Stimulated activated CD8-positive, alpha-beta memory T cell treated with anti-CD3 and anti-CD28 coated beads, Interleukin-7, amount 100 ng/mL, for 4 hours (primary cell): ENCODE results near the gene RNU5B-1.
"Not testable (repeated sequence)": the region's sequence is repeated elsewhere in the genome, so short reads cannot be mapped to it uniquely, and the experiment has no call there.

Experiments
- DNase-seq, 2 donors: peaks; one replicate each; pipeline ENCODE4 v3.0.0-alpha.2; 2020; ENCODE audit warnings: low read depth in 2 of 2

Gene RNU5B-1

DNA sequence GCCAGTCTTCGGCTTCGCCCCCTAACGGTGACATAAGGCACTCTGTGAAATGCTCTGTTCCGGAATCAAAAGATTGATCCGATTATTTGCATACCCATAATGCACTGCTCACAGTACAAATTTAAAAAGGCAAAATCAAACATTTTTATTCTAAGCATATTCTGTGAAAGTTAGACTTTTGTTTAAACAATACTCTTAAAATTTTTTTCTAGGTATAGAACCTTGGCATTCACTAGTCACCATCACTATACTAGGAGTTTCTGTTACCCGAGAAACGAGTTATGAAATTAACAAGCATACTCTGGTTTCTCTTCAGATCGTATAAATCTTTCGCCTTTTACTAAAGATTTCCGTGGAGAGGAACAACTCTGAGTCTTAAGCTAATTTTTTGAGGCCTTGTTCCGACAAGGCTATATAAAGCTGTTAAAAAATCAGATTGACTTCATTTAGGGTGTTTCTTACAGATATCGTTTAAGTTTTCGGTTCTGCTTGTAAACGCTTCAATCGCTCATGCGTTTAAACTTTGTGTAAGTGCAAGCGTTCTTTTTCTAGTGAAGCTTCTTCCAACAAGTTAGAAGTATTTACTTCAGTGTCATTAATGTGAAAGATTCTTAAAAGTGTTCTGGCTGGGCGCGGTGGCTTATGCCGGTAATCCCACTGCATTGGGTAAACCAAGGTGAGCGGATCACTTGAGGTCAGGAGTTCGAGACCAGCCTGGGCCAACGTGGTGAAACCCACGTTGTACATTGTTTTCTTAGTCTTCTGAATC is at the start of gene RNU5B-1:
RNU5B-1 (plus strand) TSS at position 297 of the 769 bp plus-strand sequence.
- DNase-seq: peak; percentile 62 to 71

DNA sequence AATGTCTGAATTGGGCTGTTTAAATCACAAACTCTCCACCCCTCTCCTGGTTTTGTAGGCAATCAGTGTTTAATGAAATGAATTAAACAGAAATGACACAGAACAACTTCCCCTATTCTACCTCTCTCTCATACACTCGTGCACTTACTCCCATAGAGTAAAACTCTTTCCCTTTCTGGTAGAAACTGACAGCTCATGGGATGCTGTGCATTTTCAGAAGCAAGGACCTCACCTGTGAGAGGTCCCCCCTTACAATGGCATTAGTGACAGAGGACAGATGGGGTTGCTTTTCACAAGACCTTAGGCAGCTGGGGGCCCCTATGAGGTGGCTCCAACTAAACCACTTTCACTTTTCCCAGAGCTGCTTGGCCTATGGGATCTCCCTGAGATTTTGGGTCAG is 49.7 kb upstream of the RNU5B-1 start:
- no peak for DNase-seq

DNA sequence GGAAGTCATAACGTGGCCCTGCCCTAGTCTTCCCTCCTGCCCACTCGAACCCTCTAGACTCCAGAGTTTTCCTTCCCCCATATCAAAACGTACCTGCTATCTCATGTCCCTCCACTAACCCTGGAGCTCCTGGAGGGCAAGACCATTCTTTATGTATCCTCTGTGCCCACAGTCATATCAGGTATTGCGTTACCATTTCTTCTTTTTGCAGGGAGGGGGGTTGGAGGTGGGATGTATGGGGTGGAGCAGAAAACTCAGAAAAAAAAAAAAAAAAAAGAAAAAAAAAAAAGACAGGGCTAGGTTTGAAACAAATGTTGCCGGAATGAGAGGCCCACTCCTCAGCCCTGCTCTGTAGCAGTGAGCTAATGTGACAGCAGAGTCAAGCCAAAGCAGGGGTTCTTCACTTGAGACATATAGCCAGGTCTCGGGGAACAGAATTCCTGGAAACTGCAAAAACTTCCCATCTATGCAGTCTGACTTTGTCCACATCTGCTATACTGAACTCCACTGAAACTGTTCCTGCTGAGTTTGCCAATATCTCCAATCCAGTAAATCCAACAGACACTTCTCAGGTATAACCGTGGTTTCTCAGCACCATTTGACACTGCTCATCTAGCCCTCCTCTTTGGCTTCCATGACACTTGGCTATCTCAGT is 48.9 kb upstream of the RNU5B-1 start:
- DNase-seq: no peak

DNA sequence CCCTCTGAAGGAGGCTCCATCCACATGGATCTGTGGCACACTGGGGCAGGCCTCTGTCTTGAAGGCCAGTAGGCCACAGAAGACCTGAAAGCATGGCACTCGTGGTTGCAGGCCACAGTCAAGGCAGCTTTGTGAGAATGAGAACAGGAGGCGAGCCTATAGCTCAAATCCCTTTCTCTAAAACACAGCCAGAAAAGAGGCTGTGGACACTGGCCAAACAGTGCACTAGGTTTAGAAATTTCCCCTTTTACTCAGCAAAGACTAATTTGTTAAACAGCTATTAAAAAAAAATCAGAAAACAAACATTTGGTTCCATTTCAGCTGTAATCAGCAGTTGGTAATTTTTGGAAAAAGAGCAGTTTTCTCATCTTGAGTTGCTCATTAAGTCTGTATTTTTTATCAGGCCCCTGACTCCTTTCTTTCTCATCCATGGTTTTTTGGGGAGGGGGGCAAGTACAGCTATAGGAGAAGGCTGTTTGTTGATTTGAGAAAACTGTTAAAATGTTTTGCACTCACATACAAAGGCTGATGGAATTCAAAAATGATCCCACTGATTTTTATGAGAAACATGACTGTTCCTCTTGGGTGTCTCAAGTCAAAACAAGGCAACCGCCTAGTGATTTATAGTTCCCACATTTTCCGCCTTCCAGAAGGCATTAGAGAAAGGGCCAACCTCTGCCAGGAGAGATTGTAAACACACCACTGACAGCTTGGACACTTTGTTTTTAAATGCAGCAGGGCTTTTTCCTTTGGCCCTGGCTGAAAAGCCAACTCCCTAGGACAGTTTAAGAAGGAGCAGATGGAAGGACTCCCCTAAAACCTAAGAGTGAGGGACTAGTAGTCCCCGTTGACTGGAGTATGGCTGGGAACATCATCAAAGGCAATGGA is 45.9 kb upstream of the RNU5B-1 start:
- DNase-seq: no peak

DNA sequence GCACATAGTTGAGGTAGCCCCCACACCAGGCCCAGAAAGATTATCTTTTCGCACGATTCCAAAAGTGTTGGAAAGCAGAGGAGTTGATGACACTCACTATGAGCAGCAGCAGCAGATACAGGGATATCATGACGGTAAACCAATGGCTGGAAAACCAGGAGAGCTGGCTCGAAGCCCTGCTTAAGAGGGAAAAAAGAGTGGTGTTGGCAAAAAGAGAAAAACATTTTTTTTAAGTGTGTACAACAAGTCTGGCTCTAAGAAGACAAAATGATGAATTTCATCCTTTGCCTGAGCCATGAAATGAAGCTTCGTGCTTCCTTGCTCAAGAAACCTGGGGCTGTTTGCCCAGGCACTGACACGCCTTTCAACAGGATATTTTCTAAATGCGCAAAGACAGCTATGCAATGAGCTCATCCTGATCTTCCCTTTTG is 45.1 kb upstream of the RNU5B-1 start:
- DNase-seq: no peak

DNA sequence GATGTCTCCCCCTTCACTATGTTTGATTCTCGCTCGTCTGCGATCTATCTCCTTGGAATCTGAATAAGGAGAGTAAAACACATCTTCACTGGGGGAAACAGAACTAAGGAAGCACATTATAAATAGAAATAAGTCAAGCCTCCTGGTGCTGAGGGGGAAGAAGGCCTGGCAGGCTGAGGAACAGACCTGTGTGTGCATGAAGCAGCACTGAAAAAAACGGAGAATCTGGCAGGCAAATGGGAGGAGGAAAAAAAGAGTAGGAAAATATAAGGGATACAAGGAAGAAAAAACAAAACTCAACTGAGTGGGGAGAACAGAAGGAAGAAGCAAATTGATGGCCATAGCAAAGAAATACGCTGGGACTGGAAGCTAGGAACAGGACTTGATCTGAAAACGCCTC is 43.5 kb upstream of the RNU5B-1 start:
- no peak for DNase-seq

DNA sequence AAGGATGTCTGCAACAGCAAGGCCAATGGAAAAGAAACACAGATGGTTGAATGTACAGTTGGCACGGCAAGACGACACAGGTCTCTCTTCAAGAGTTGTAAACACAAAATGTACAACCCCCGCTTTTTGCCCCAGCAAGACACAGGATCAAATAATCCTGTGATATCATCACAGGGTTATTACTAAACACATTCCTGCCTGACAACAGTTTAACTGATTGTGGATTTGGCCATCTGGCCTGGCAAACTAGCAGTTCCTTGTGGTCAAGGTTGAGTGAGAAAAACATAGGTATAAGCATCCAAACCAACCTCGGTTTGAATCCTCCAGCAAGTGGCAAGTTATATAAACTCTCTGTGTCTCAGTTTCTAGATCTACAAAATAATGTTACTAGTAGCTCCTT is 41.2 kb upstream of the RNU5B-1 start:
- no peak for DNase-seq

DNA sequence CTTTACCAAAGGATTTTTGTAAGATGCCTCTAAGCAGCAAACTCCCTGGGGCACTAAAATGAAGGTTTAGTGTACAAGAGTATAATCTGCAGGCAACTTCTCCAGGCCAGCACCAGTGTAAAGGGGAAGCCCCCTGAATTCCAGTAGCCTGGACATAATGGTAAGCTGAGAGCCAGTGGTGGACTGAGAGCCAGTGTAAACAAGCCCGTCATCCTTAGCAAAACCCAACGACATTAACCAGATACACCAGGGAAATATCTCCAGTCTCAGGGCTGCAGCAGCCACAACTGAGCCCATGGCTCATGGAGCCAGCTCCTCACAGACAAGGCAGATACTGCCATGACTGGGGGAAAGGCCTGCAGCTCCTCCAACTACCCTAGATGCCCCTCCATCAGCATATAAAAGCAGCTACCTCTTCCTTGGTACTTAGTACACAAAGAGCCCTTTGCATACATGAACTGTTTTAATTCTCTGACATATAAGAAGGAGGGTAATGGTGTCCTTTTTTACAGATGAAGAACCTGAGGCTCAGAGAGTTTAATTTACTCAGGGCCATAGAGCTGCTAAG is 39.5 kb upstream of the RNU5B-1 start:
- DNase-seq: no peak

DNA sequence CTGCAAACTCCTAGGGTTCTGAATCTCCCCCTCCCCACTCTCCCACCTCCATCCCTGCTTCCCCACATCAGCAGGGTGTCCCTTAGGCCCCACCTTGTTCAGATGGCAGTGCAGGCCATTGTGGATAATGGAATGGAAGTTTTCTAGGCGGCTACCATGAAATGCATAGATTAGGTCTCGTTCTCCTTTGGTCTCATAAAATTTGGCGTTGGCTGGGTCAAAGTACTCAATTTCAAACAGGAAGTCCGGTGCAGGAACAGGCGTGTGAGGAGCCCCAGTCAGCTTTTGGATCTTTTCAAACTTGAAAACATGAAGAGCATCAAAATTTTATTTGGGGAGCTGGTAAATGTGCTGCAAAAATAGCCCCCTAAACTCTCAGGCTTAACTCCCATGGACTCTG is 38.0 kb upstream of the RNU5B-1 start:
- no peak for DNase-seq

DNA sequence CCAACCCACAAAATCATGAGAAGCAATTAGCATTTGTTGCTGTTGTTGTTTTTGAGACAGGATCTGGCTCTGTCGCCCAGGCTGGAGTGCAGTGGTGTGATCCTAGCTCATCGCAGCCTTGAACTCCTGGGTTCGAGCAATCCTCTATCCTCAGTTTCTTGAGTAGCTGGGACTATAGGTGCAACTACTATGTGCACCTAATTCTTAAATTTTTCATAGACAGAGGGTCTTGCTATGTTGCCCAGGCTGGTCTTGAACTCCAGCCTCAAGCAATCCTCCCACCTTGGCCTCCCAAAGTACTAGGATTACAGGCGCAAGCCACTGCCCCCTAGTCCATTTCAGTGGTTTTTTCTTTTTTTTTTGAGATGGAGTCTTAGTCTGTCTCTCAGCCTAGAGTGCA is 36.1 kb upstream of the RNU5B-1 start:
- DNase-seq: no peak

DNA sequence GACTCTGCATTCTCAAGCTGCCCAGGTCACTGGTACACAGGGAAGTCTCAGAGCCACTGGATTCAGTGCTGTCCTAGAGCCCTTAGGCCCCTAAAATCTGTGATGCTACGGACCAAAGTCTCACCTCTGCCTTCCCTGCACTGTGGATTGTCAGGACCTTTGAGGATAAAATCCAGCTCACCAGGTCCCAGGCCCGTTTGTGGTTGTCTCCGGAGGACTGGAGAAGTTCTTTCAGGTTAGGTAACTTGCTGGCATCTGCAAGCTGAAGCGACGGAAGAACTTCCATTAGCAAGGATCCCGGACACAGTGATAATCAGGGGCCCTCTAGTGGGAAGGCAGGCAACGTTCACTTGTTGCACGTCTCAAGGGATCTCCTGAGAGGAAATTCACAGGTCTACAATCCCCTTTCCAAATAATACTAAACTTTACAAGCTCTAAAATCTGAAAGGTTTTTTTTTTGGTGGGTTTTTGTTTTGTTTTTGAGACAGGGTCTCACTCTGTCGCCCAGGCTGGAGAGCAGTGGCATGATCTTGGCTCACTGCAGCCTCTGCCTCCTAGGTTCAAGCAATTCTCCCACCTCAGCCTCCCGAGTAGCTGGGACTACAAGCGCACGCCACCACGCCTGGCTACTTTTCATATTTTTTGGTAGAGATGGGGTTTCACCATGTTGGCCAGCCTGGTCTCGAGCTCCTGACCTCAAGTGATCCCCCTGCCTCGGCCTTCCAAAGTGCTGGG is 33.5 kb upstream of the RNU5B-1 start:
- DNase-seq: not testable (repeated sequence)

DNA sequence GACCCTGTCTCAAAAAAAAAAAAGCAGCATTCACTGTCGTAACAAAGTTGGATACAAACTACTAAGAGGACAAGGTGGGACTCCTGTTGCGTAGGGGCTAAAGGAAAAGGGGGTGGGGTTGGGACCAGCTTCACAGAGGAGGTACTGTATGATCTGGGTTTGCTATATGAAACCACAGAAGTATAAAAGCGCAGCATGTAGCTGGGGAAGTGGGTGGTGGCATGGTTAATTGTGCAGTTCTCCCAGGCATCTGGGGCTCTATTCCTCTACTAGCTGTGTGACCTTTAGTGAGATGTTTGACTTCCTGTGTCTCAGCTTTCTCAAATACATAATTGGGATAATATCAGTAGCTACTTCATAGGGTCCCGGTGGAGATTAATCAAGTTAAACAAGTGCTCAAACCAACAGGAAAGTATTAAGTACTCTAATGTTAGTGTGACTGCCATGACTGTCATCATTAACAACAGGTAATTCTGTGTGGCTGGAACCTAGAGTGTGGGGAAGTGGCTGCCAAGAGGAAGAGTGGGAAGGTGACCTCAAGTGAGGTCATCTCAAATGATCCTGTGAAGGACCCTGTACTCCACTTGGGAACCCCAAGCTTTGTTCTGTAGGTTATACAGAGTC is 29.3 kb upstream of the RNU5B-1 start:
- DNase-seq: no peak

DNA sequence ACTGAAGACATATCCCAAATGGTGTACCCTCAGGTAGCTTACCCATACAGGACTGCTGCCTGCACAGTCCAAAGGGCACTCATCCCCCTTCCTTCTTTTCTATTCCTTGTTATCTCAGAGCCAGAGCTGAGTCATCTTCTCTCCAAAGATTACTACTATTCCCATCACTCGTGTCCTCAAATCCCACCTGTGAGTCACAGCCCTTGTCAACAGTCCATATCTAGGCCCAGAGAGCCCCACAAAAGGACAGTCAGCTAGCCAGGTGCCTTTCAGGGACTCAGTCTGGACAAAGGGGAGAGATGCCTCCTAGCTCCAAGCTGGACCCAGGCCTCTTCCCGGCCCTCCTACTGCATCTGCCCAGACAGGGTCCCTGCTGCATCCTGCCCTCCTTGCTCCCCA is 28.8 kb upstream of the RNU5B-1 start:
- DNase-seq: no peak

DNA sequence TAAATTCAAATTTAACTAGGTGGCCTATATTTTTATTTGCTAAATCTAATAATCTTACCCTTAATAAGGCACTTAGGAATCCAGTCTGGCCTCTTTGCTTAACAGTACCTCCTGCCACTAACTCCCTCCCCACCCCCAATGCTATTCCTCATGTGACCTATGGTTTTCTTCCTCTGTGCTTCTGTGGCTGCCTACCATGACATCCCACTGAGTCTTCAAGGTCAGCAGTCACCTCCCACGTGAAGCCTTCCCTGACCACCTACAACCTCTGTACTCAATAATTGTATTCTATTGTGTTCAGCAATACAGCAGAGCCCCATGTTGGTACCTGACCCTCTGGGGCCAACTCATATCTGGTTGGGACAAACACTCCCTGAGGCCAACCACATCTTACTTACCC is 27.5 kb upstream of the RNU5B-1 start:
- no peak for DNase-seq

DNA sequence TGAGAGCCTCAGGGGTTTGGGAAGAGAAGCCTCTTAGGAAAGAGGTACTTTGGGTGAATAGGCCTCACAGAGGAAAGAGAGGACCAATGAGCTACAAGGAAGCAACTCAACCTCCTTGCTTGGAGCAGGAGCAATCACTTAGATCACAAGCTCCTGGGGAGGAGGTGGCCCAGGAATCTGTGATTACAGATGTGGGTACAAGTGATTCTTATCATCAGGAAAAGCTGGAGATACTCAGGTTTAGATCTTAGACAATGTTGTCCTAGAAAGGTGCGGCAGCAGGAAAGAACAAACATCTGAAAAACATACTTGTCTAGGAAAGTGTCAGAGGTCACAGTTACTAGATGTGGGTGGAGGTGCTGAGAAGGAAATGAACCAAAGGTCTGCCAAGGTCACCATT is 26.0 kb upstream of the RNU5B-1 start:
- DNase-seq: no peak

DNA sequence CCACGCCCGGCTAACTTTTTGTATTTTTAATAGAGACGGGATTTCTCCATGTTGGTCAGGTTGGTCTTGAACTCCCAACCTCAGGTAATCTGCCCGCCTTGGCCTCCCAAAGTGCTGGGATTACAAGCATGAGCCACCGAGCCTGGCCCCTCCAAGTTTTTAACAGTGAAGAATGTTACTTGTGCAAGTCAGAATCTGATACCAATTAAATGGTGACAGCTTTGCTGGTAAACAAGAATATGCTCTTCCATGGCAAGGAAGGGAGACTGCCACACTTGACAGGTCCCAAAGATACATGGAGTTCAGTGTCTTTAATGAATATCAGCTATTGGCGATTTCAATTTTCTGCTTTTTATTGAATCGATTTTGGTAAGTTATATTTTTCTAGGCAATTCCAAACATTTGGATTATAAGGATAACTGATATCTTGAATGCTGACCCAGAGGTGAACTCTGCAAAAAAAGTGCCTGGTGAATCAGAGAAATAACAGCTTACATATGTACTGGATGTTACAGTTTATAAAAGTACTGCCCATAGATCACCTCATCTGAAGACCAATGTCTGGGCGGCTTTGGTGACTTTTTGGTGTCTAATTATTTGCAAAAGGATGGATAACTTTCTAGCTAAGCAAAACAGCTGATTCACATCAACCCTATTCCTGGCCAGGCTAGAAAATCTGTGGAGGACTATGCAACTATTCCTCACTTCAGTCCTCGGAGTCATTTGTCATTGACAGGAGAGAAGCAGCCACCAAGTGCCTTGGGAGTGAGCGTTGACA is 19.0 kb upstream of the RNU5B-1 start:
- no peak for DNase-seq

DNA sequence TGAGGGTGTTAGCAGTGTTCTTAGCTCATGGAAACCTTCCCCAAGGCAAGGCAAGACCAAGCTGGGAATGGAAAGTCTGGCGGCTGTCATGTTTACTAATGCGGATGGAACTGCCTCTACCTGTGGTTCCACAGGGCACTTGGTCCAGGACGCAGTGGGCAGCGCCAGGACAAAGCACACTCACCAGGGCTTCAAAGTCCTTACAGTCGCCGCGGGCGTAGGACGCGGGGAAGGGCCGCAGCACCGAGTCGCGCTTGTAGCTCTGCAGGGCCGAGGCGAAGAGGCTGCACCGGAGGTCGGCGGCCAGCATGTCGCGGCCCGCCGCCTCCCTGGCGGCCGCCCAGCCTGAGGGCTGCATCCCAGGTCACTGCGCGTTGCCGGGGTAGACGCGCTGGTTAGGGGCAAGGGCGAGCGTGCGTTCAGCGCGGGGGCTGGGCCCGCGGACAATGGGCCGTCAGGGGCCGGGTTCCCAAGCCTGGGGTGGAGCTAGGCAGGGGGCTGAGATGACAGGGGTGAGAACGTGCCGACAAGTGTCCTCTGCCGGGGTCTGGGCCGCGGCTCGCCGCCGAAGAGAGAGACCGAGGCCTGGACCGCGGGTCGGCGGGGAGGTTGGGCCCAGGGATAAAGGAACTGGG is 18.3 kb upstream of the RNU5B-1 start:
- DNase-seq: no peak

DNA sequence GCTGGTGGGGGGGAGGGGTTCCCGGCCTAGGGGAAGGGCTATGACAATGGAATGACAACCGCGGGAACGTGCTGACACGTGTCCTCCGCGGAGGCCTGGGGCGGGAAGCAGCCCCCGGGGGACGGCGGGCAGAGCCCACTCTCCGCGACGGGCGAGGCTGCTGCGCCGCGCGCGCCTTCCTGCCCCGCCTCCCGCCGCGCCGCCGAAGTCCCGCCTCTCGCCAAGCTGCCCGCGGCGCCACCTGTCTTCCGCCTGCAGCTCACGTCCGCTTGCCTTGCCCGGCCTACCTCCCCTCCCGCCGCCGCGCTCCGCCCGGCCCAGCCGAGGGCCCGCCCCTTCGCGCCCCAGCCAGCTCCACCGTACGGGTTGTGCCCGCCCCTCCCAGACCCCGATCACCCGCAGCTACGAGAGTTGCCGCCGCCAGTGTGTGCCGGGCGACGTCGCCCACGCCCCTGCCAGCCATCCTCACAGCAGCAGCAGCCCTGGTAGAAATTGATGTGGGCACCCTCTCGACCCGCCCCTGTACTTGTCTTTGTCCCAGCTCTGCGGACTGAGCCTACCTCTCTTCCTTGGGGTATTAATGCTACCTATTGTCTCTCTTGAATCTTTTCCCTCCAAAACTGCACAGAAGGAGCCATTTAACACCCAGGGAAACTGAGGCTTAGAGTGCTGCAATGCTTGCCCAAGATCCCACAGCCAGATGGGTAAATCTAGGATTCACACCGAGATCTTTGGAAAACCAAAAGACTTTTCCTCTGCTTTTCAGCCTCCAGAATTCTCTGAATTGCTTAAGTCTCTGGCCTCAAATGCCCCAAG is 17.6 kb upstream of the RNU5B-1 start, which contains the start of gene PARP16:
PARP16 (minus strand) TSS at position 180 of the 816 bp plus-strand sequence. CDS start 457 bp downstream, outside the sequence.
- peak; percentile 80 to 93 for DNase-seq

DNA sequence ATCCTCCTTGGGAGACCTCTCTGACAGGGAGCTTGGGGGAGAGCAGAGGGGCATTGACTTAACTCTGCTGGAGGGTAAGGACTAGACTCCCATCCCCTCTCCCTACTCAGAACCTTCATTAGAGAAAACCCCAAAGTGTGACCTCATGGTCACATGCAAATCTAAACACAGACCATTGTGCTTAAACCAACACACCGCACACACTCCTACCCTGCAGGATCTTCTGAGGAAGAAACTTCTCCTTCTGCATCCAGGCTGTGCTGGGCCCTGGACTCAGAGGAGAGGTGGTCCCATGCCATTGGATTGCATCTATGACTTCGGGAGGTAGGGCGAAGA is 17.0 kb upstream of the RNU5B-1 start:
- no peak for DNase-seq
